Stimulated activated CD8-positive, alpha-beta memory T cell treated with anti-CD3 and anti-CD28 coated beads, Interleukin-7, amount 100 ng/mL, for 48 hours (primary cell): ENCODE results near the gene TYK2.
"Not testable (repeated sequence)": the region's sequence is repeated elsewhere in the genome, so short reads cannot be mapped to it uniquely, and the experiment has no call there.

Source experiments
- DNase-seq, 2 donors: peaks; one replicate each; pipeline ENCODE4 v3.0.0-alpha.2; 2020; ENCODE audit warnings: low read depth in 1 of 2; ENCODE audit errors: extremely low read depth in 1 of 2

Gene TYK2

GRCh38 chr19:10336725-10337124, 43.6 kb downstream of the TYK2 start:
- not testable (repeated sequence) for DNase-seq

DNA sequence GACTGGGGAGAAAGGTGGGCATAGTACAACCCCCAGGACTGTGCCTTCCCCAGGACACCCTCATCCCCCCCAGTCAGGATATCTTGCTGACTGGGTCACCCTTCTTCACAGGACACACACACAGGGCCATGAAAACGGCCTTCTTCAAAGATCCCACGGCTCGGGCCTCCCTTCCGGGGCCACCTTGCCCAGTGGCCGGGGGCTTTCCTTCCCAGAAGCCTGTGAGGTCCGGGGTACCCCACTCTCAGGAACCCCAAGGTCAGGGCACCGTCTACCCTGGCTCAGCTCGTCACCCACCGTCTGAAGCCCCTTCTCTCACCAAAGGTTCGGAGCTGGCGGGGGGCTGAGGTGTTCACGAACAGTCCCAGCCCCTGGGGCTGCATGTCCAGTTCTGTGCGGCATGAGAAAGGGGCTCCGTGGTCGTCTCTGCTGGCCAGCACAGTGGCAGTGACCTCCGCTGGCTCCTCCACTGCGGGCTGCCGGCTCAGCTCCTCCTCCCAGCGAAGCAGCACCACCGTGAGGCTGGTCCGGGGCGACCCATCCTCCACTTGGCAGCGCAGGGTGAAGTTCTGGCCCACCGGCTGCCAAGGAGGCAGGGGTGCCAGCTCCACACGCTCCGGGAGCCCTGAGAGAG, 44.9 kb downstream of the TYK2 start:
- DNase-seq = no peak

- DNase-seq = peak in 1 of 2 donors; percentile 38
These were observed 45.6 kb downstream of the TYK2 start for GRCh38 chr19:10334588-10335351.

GRCh38 chr19:10333758-10334587, 46.4 kb downstream of the TYK2 start:
- no peak for DNase-seq

DNA sequence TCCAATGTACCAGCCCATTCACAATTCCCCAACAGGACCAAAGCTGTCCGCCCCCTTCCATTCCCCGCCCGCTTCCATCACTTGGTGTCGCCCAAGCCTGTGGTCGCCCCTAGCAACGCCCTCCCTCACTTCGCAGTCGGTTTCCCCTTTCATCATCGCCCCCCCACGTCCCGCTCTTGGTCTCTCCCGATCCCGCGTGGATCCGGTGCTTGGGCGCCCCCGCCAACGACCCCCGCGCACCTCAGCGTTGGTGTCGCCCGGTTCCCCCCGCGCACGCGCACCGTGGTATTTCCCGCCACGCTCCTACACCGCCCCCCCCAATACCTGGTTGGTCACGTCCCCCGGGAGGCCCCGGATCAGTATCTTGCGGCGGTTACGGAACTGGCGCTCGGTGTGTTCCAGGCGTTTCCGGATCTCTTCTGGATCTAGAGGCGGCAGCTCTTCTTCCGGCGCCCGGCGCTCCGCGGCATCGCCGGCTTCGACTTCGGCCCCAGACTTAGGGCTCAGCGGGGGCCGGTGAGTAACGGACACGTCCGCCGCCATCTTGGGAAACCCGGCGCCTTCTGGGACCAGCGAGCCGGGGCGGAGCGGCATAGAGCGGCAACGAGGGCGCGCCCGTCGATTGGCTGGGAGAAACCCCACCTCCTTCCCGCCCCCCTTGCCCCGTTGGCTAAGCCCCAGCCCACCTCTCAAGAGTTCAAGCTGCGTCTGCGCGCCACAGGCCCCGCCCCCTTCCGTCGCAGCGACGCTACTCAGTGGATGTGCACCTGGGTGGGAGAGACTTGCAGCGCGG, 47.2 kb downstream of the TYK2 start, which contains the start of gene RAVER1:
Gene RAVER1, minus strand, starts transcription at position 565 of the 793 bp plus-strand sequence. Its CDS starts 22 bp downstream, at position 543.
- DNase-seq = peak; percentile 97 to 98

GRCh38 chr19:10332158-10332964, 48.0 kb downstream of the TYK2 start:
- no peak for DNase-seq

- DNase-seq = no peak
These were observed 50.8 kb downstream of the TYK2 start for GRCh38 chr19:10329555-10329954.

DNA sequence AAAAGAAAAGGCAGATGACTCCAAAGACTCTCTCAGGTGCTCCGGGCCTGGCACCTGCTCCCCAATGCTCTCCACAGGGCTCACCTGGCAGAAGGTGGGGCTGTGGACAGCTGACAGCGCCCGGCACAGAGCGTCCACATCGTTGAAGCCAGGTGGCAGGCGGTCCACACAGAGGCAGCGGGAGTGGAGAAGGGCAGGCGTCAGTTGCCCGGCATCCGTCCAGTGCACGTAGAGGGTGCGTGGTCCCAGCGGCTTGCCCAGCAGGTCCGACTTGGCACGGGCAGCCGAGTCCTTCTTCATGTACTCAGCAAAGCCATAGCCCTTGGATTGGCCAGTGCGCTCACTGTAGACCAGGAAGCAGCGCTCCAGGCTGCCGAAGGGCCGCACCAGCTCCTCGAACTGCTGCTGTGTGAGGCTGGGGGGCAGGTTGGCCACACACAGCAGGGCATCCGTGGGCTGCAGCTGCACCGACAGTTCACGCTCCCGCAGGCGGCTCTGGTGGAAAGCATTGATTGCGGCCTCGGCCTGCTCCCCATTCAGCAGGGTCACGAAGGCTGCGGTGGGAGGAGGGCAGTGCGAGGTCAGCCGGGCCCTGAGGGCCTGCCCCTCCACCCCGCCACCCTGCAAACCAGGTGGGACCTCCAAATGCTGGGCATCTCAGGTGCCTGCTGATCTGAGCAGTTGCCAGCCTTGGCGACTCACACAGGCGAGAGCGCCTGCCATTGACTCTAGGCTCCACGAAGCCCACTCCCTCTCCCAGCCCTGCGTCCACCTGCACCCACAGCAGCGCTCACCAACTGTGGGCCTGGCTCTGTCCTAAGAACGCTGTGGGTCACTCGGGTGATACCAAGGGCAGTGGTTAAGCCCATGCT, 51.6 kb downstream of the TYK2 start:
- DNase-seq = no peak

GRCh38 chr19:10327793-10328192, 52.6 kb downstream of the TYK2 start:
- DNase-seq = no peak

GRCh38 chr19:10325732-10326131, 54.6 kb downstream of the TYK2 start:
- no peak for DNase-seq

DNA sequence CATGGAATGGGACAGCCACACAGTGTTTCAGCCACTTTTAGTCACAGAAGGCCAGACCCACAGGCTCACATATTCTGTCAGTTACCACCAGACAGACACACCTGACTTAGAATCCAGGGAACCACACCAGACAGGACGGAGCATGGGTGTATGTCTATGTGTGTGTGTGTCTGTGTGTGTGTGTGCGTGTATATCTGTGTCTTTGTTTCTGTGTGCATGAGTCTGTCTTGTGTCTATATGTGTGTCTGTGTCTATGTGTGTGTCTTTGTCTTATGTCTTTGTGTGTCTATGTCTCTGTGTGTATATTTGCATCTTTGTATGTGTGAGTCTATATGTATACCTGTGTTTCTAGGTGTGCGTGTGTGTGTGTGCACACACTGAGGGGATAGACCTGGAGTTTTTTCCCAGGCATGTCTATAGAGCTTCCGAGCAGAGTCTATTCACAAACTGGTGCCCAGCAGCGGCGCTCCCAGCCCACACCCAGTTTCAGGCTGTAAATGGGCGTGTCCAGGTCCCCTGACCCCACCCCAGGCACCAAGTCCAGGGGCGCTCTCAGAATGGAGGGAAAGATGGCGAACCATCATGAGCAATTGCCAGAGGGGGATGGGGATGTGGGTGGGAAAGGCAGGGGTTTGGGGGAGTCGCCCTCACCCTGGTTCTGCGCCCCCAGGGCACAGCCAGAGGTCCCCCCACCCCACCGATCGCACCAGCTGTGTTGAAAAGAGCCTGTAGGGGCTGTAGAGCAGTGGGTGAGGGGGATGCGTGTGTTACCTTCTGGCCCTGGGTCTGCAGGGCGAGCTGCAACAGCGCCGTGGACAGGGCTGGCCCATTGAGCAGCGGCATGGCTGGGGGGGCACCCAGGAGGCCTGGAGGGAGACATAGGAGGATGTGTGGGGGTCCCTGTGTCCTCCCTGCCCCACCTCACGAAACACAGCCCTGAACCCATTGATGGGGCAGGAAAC, 58.2 kb downstream of the TYK2 start:
- no peak for DNase-seq

DNA sequence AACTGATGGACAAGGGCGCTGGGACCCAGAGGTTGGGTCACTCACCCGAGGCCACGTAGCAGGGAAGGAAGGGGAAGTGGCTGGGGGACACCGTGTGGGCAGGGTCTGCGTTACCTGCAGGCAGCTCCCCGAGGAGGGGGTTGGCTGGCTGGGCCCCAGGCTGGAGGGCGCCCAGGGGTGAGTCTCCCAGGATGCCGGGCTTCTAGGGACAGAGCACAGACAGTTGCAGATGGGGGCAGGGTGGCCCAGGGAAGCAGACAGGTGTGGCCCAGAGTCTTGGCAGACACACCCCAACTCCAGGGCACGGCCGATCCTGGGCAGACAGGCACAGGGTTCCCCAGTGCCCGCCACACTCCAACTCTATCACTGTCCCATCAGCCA, 59.0 kb downstream of the TYK2 start:
- no peak for DNase-seq

- DNase-seq = no peak
These were observed 59.6 kb downstream of the TYK2 start for GRCh38 chr19:10320602-10321416.

- no peak for DNase-seq
These were observed 61.3 kb downstream of the TYK2 start for GRCh38 chr19:10318807-10319682.

GRCh38 chr19:10317857-10318462, 62.4 kb downstream of the TYK2 start:
- DNase-seq = no peak
